Astrocyte (in vitro differentiated cells and primary cell): ENCODE results near the gene CLDN20. TPM values are rescaled to one million over a fixed set of nuclear protein-coding genes. Genes with fewer than 3 reads are reported as not detected.

Experiments used
- DNase-seq: peaks from one replicate; pipeline ENCODE4 v3.0.0-alpha.2; 2010; ENCODE audit warnings: low read depth
- FAIRE-seq: peaks from 2 replicates; lab custom pipeline; 2011; peaks lifted over from hg19 to GRCh38; lab: Jason Lieb, UNC
- H2AFZ ChIP-seq: 2 replicates; pipeline ENCODE4 v1.6.0; 2012; ENCODE audit warnings: low read depth, low read length, inconsistent platforms
- H3K27ac ChIP-seq: 2 replicates; pipeline ENCODE4 v1.5.1; 2011; ENCODE audit warnings: low read depth, low read length, inconsistent platforms
- H3K27me3 ChIP-seq: 2 replicates; pipeline ENCODE4 v1.6.0; 2011; ENCODE audit warnings: low read length, inconsistent platforms; ENCODE audit not compliant: insufficient read depth
- H3K36me3 ChIP-seq: 2 replicates; pipeline ENCODE4 v1.5.1; 2011; ENCODE audit warnings: low read length, inconsistent platforms; ENCODE audit not compliant: insufficient read depth
- H3K4me1 ChIP-seq: 2 replicates; pipeline ENCODE4 v1.5.1; 2011; ENCODE audit warnings: low read length, inconsistent platforms; ENCODE audit not compliant: insufficient read depth
- H3K4me2 ChIP-seq: 2 replicates; pipeline ENCODE4 v1.6.0; 2012; ENCODE audit warnings: low read length, inconsistent platforms
- H3K4me3 ChIP-seq: 2 replicates; pipeline ENCODE4 v1.5.1; 2011; ENCODE audit warnings: low read depth, mild to moderate bottlenecking, low read length, inconsistent platforms; ENCODE audit not compliant: insufficient read depth
- H3K79me2 ChIP-seq: 2 replicates; pipeline ENCODE4 v1.6.0; 2012; ENCODE audit warnings: mild to moderate bottlenecking, low read length, inconsistent platforms; ENCODE audit not compliant: insufficient read depth
- H3K9ac ChIP-seq: 2 replicates; pipeline ENCODE4 v1.6.0; 2012; ENCODE audit warnings: mild to moderate bottlenecking, low read length, inconsistent platforms
- H3K9me3 ChIP-seq: 2 replicates; pipeline ENCODE4 v1.5.1; 2012; ENCODE audit warnings: low read depth, mild to moderate bottlenecking, low read length, inconsistent platforms; ENCODE audit not compliant: insufficient read depth
- H4K20me1 ChIP-seq: 2 replicates; pipeline ENCODE4 v1.6.0; 2012; ENCODE audit warnings: low read length, inconsistent platforms; ENCODE audit not compliant: insufficient read depth
- H3K27ac Mint-ChIP-seq: one replicate; pipeline ENCODE4 v1.8.0; 2021; ENCODE audit warnings: mild to moderate bottlenecking, mixed read lengths; ENCODE audit not compliant: unreplicated experiment
- H3K27me3 Mint-ChIP-seq: one replicate; pipeline ENCODE4 v1.8.0; 2021; ENCODE audit warnings: low read depth, mixed read lengths; ENCODE audit not compliant: unreplicated experiment
- H3K36me3 Mint-ChIP-seq: one replicate; pipeline ENCODE4 v1.8.0; 2021; ENCODE audit warnings: low read depth, mixed read lengths; ENCODE audit not compliant: unreplicated experiment
- H3K4me1 Mint-ChIP-seq: one replicate; pipeline ENCODE4 v1.8.0; 2021; ENCODE audit warnings: low read depth, mixed read lengths; ENCODE audit not compliant: unreplicated experiment
- H3K4me3 Mint-ChIP-seq: one replicate; pipeline ENCODE4 v1.8.0; 2021; ENCODE audit warnings: mild to moderate bottlenecking, moderate library complexity, mixed read lengths; ENCODE audit not compliant: unreplicated experiment
- H3K9me3 Mint-ChIP-seq: one replicate; pipeline ENCODE4 v1.8.0; 2021; ENCODE audit warnings: mild to moderate bottlenecking, mixed read lengths; ENCODE audit not compliant: unreplicated experiment
- CTCF ChIP-seq: IDR thresholded peaks from 2 replicates; pipeline ENCODE4 v1.5.1; 2011; ENCODE audit warnings: low read depth, mild to moderate bottlenecking, inconsistent platforms, low read length, moderate library complexity; ENCODE audit not compliant: insufficient read depth
- EZH2 ChIP-seq: IDR thresholded peaks from 2 replicates; pipeline ENCODE4 v1.6.1; 2012; ENCODE audit warnings: mild to moderate bottlenecking, low read length, inconsistent platforms; ENCODE audit not compliant: insufficient read depth
- total RNA-seq: library from RNA; stranded (reverse); gene quantifications from 2 replicates; pipeline ENCODE4 v1.2.1, GENCODE V29; 2021

Gene CLDN20
- total RNA-seq, 1 donor from 2014 or later, result not detected

DNA sequence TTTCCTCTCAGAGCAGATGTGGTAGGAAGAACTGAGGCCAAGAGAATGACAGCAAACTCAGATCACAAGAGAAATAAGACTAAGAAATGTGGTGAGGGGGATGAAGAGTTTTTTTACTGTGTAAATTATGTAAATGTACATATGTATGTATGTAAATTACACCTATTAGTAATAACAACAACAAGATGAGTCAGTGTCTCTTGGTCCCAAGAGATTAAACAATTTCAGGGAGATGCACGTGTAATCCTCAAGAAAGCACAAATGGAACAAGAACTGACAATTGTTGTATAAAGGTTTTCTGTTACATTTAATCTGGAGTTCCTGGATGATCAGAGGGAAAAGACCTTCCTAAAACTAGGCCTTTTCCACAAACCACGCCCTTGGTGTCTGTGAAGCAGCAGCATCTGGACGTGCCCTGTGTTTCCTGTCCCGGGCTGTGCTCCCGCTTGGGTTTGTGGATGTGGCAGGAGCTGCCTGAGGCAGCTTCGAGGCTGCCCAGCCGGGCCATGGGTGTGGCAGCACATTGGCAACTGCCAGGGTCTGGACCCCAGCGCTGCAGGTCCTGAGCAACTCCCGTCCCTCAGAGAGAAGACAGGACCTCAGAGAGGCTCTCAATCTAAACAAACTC is 994 bp downstream of the CLDN20 start:
- Mint-ChIP-seq H3K27ac (no peak overlapping the region), H3K9me3 (no peaks in the 10 kb centered on the region), H3K4me1 (peaks cover 15% of the 10 kb centered on the region), H3K36me3 (peaks cover 9% of the 10 kb centered on the region), H3K4me3 (no peak overlapping the region), H3K27me3 (no peaks in the 10 kb centered on the region)
- Histone ChIP-seq H3K36me3 (peaks cover 5% of the 10 kb centered on the region), H3K4me3 (no peak overlapping the region), H3K9ac (no peak overlapping the region), H3K4me1 (no peaks in the 10 kb centered on the region), H3K79me2 (peaks cover 4% of the 10 kb centered on the region), H2AFZ (no peak overlapping the region), H3K27ac (no peak overlapping the region), H4K20me1 (no peaks in the 10 kb centered on the region), H3K4me2 (no peak overlapping the region), H3K27me3 (no peaks in the 10 kb centered on the region), H3K9me3 (no peaks in the 10 kb centered on the region)
- DNase-seq, result no peak
- no peak for TF ChIP-seq CTCF
- no peak for FAIRE-seq

DNA sequence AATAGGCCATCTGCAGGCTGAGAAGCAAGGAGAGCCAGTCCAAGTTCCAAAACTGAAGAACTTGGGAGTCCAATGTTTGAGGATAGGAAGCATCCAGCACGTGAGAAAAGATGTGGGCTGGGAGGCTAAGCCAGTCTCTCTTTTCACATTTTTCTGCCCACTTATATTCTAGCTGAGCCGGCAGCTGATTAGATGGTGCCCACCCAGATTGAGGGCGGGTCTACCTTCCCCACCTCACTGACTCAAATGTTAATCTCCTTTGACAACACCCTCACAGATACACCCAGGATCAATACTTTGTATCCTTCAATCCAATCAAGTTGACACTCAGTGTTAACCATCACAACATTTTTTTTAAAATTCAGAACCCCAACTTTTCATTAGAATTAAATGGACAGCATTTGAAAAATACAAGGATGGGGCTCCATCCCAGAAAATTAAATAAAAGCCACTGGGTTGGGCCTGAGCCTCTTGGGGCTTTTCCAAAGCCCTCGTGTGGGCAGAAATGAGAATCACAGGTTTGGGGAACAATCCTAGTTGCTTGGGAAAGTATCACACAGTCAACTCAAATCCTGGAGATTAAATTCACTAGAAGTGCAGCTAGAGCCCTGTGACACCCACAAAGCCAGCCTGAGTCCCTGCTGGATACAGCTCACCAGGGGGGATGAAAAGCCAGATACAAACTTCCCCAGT is 2.2 kb downstream of the CLDN20 start:
- Histone ChIP-seq H4K20me1 (no peaks in the 10 kb centered on the region), H3K27ac (no peak overlapping the region), H2AFZ (no peak overlapping the region), H3K9me3 (no peaks in the 10 kb centered on the region), H3K4me2 (no peak overlapping the region), H3K36me3 (peaks cover 2% of the 10 kb centered on the region), H3K9ac (no peak overlapping the region), H3K27me3 (no peaks in the 10 kb centered on the region), H3K79me2 (peaks cover 4% of the 10 kb centered on the region), H3K4me3 (no peak overlapping the region), H3K4me1 (no peaks in the 10 kb centered on the region)
- FAIRE-seq (no peak), DNase-seq (no peak)
- TF ChIP-seq EZH2, result no peak
- no peak for TF ChIP-seq CTCF
- peaks cover 9% of the 10 kb centered on the region for H3K36me3 Mint-ChIP-seq
- peaks cover 14% of the 10 kb centered on the region for H3K4me1 Mint-ChIP-seq
- no peaks in the 10 kb centered on the region for H3K9me3 Mint-ChIP-seq
- peak overlapping the region; percentile 26 for H3K27ac Mint-ChIP-seq
- no peaks in the 10 kb centered on the region for H3K27me3 Mint-ChIP-seq
- H3K4me3 Mint-ChIP-seq, result no peak overlapping the region

GRCh38 chr6:155267411-155267810 is 3.6 kb downstream of the CLDN20 start:
- no peak overlapping the region for H2AFZ ChIP-seq
- H3K79me2 ChIP-seq, result no peaks in the 10 kb centered on the region
- H3K4me2 ChIP-seq, result no peak overlapping the region
- no peaks in the 10 kb centered on the region for H3K9me3 Mint-ChIP-seq
- H3K27me3 Mint-ChIP-seq, result no peaks in the 10 kb centered on the region
- H3K9me3 ChIP-seq, result no peaks in the 10 kb centered on the region
- peaks cover 2% of the 10 kb centered on the region for H3K36me3 ChIP-seq
- TF ChIP-seq CTCF (no peak), EZH2 (no peak)
- H4K20me1 ChIP-seq, result no peaks in the 10 kb centered on the region
- DNase-seq (no peak), FAIRE-seq (no peak)
- no peak overlapping the region for H3K27ac Mint-ChIP-seq
- no peak overlapping the region for H3K4me3 Mint-ChIP-seq
- no peaks in the 10 kb centered on the region for H3K27me3 ChIP-seq
- H3K9ac ChIP-seq, result no peak overlapping the region
- H3K4me3 ChIP-seq, result no peak overlapping the region
- H3K4me1 Mint-ChIP-seq, result peaks cover 10% of the 10 kb centered on the region
- no peak overlapping the region for H3K27ac ChIP-seq
- H3K36me3 Mint-ChIP-seq, result peaks cover 4% of the 10 kb centered on the region
- peaks cover 2% of the 10 kb centered on the region for H3K4me1 ChIP-seq
